ENCODE data around the gene APOF. TPM values are rescaled to one million over a fixed set of nuclear protein-coding genes. Genes with fewer than 3 reads are reported as not detected.
"Not testable (repeated sequence)": the region's sequence is repeated elsewhere in the genome, so short reads cannot be mapped to it uniquely, and the experiment has no call there.

APOF gene
- total RNA-seq, 4 donors from 2014 or later, result not detected

DNA sequence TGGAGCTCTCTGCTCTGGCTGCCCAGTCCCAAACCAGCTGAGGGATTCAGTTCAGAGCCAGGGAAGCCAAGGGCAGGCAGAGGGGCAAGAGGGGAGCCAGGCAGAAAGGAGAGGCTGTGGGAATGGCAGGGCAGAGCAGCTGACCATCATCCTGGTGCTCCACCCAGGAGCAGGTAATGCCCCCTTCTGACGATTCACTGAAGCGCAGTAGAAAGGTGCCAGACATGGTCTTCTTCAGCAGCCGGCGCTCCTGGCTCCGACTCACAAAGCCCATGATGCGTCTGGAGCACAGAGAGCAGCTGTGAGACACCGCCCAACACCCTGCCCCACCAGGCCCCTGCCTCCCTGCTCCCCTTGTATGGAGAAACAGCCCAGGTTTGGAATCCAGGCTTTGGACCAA lies 16.0 kb downstream of the APOF start:
- Histone ChIP-seq H3K36me3 (peaks cover 97% of the 10 kb centered on the region), H3K27me3 (no peaks in the 10 kb centered on the region), H3K27ac (no peak overlapping the region), H3K4me3 (no peak overlapping the region), H3K4me1 (no peaks in the 10 kb centered on the region), H3K9me3 (no peaks in the 10 kb centered on the region)
- DNase-seq (ENCODE audit: low spot score in 2 of 2), result no peak
- TF ChIP-seq POLR2AphosphoS5 (IDR thresholded peaks at IDR 0.05), result no peak
- TF ChIP-seq, protein P1, sequence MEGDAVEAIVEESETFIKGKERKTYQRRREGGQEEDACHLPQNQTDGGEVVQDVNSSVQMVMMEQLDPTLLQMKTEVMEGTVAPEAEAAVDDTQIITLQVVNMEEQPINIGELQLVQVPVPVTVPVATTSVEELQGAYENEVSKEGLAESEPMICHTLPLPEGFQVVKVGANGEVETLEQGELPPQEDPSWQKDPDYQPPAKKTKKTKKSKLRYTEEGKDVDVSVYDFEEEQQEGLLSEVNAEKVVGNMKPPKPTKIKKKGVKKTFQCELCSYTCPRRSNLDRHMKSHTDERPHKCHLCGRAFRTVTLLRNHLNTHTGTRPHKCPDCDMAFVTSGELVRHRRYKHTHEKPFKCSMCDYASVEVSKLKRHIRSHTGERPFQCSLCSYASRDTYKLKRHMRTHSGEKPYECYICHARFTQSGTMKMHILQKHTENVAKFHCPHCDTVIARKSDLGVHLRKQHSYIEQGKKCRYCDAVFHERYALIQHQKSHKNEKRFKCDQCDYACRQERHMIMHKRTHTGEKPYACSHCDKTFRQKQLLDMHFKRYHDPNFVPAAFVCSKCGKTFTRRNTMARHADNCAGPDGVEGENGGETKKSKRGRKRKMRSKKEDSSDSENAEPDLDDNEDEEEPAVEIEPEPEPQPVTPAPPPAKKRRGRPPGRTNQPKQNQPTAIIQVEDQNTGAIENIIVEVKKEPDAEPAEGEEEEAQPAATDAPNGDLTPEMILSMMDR (IDR thresholded peaks at IDR 0.05), result no peak
- TF ChIP-seq POLR2A (IDR thresholded peaks at IDR 0.05), result no peak
- TF ChIP-seq EP300 (IDR thresholded peaks at IDR 0.05), result no peak
- 80% methylated on average over 7 of the region's 7 CpGs for WGBS

GRCh38 chr12:56342290-56342689 lies 20.4 kb downstream of the APOF start:
- 96% methylated on average over 2 of the region's 2 CpGs for WGBS
- not testable (repeated sequence) for DNase-seq (ENCODE audit: low spot score in 2 of 2); H3K9me3 ChIP-seq; H3K4me1 ChIP-seq; H3K27me3 ChIP-seq; H3K27ac ChIP-seq; H3K4me3 ChIP-seq
- H3K36me3 ChIP-seq, result peaks cover 53% of the 10 kb centered on the region

- H3K36me3 ChIP-seq, result peaks cover 46% of the 10 kb centered on the region
- H3K4me3 ChIP-seq, result no peak overlapping the region
- WGBS, result 28% methylated on average over 1 of the region's 1 CpG
- TF ChIP-seq EP300 (IDR thresholded peaks at IDR 0.05), result no peak
- no peak for TF ChIP-seq POLR2AphosphoS5 (IDR thresholded peaks at IDR 0.05)
- TF ChIP-seq POLR2A (IDR thresholded peaks at IDR 0.05), result no peak
- TF ChIP-seq, protein P1 (IDR thresholded peaks at IDR 0.05), result no peak
- DNase-seq (ENCODE audit: low spot score in 2 of 2), result no peak
- no peaks in the 10 kb centered on the region for H3K4me1 ChIP-seq
- H3K9me3 ChIP-seq, result no peaks in the 10 kb centered on the region
- H3K27ac ChIP-seq, result no peak overlapping the region
- no peaks in the 10 kb centered on the region for H3K27me3 ChIP-seq
Measured at GRCh38 chr12:56341616-56342015, 21.0 kb downstream of the APOF start.

- Histone ChIP-seq H3K27ac (no peak overlapping the region), H3K36me3 (peaks cover 24% of the 10 kb centered on the region), H3K9me3 (no peaks in the 10 kb centered on the region), H3K27me3 (no peaks in the 10 kb centered on the region), H3K4me1 (peaks cover 6% of the 10 kb centered on the region), H3K4me3 (no peak overlapping the region)
- WGBS, result 91% methylated on average over 1 of the region's 1 CpG
- DNase-seq (ENCODE audit: low spot score in 2 of 2), result no peak
- TF ChIP-seq EP300 (IDR thresholded peaks at IDR 0.05) (no peak), POLR2AphosphoS5 (IDR thresholded peaks at IDR 0.05) (no peak), POLR2A (IDR thresholded peaks at IDR 0.05) (no peak)
- TF ChIP-seq, protein P1 (IDR thresholded peaks at IDR 0.05), result no peak
Measured at GRCh38 chr12:56339158-56339422, 23.6 kb downstream of the APOF start.

DNA sequence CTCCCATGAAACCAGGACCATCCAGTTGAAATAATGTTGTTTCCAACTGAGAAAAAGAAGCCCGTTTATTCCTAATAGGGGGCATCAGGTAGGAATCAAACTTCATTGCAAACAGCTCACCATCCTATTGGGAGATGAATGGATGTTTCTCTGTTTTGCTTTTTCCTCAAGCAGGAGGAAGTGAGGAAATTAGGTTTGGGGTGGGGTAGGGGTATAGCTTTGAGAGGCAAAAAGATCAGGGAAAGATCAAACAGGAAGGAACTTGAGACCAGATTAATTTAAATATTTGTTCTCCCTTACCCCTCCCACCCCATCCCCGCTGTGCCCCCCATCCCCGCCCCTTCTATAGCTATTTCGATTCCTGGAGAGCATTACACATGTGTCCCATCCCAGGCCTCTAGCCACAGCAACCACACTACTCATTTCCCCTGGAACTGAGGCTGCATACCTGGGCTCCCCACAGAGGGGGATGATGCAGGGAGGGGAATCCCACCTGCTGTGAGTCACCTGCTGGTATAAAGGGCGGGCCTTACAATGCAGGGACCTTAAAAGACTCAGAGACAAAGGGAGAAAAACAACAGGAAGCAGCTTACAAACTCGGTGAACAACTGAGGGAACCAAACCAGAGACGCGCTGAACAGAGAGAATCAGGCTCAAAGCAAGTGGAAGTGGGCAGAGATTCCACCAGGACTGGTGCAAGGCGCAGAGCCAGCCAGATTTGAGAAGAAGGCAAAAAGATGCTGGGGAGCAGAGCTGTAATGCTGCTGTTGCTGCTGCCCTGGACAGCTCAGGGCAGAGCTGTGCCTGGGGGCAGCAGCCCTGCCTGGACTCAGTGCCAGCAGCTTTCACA lies 24.1 kb downstream of the APOF start, which contains the start of gene IL23A:
TSS of gene IL23A (plus strand) at position 577 of the 850 bp plus-strand sequence. CDS start at position 738, 161 bp downstream.
- H3K4me3 ChIP-seq, result no peak within 1 kb of the TSS
- peaks cover 6% of the 10 kb centered on the region for H3K4me1 ChIP-seq
- WGBS, result 34% methylated on average over 9 of the region's 9 CpGs
- H3K27ac ChIP-seq, result no peak within 1 kb of the TSS
- DNase-seq (ENCODE audit: low spot score in 2 of 2), result no peak
- no peaks in the 10 kb centered on the region for H3K27me3 ChIP-seq
- peaks cover 18% of the 10 kb centered on the region for H3K36me3 ChIP-seq
- H3K9me3 ChIP-seq, result no peaks in the 10 kb centered on the region
- TF ChIP-seq EP300 (IDR thresholded peaks at IDR 0.05) (no peak), POLR2AphosphoS5 (IDR thresholded peaks at IDR 0.05) (no peak), POLR2A (IDR thresholded peaks at IDR 0.05) (no peak)
- TF ChIP-seq, protein P1 (IDR thresholded peaks at IDR 0.05), result no peak

Measured in suprapubic skin (tissue), 4 donors.